PC-9 (cell line): ENCODE data around the gene CST6.

ENCODE experiments used
- EZH2 ChIP-seq: fragments of 200-600 bp; sonication (generic); IDR thresholded peaks from 2 replicates; pipeline ENCODE4 v1.8.0; 2017; ENCODE audit warnings: antibody characterized with exemption, low read depth
- TF ChIP-seq, protein P1 (sequence below): fragments of 200-600 bp; sonication (generic); conservative IDR thresholded peaks from 2 replicates; pipeline ENCODE4 v1.6.1; 2017; ENCODE audit warnings: mixed run types, antibody characterized with exemption, mild to moderate bottlenecking, moderate library complexity

DNA sequence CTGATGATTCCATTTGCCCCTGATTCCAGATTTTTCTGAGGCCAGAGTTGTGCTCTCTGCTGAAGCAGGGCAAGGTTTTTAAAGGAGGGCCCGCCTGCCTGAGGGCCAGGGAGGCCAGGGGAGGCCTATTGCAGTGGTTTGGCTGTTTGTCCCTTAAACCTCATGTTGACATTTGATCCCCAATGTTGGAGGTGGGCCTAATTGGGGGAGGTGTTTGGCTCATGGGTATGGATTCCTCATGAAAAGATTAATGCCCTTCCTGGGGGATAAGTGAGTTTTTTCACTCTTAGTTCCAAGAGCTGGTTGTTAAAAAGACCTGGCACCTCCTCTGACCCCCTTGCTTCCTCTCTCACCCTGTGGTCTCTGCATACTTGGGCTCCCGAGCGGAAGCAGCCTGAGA is 28.0 kb downstream of the CST6 start:
- TF ChIP-seq, protein P1, sequence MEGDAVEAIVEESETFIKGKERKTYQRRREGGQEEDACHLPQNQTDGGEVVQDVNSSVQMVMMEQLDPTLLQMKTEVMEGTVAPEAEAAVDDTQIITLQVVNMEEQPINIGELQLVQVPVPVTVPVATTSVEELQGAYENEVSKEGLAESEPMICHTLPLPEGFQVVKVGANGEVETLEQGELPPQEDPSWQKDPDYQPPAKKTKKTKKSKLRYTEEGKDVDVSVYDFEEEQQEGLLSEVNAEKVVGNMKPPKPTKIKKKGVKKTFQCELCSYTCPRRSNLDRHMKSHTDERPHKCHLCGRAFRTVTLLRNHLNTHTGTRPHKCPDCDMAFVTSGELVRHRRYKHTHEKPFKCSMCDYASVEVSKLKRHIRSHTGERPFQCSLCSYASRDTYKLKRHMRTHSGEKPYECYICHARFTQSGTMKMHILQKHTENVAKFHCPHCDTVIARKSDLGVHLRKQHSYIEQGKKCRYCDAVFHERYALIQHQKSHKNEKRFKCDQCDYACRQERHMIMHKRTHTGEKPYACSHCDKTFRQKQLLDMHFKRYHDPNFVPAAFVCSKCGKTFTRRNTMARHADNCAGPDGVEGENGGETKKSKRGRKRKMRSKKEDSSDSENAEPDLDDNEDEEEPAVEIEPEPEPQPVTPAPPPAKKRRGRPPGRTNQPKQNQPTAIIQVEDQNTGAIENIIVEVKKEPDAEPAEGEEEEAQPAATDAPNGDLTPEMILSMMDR, result no peak
- TF ChIP-seq EZH2, result no peak
